Measurements from ENCODE around the gene TMC3.

TMC3 gene

GRCh38 chr15:81361891-81362290 is 12.1 kb downstream of the TMC3 start:
- H3K4me1 Mint-ChIP-seq: peaks cover 3% of the 10 kb centered on the region
- no peaks in the 10 kb centered on the region for H3K9me3 Mint-ChIP-seq
- no peak overlapping the region for H3K27ac Mint-ChIP-seq
- no peak for DNase-seq
- H3K27me3 Mint-ChIP-seq (ENCODE audit: low read depth, poor library complexity): peaks cover 5% of the 10 kb centered on the region
- H3K4me3 Mint-ChIP-seq: no peak overlapping the region
- H3K36me3 Mint-ChIP-seq (ENCODE audit: low read depth): no peaks in the 10 kb centered on the region
- TF ChIP-seq CTCF (IDR thresholded peaks at IDR 0.05): no peak

GRCh38 chr15:81360491-81360890 is 13.5 kb downstream of the TMC3 start:
- Mint-ChIP-seq H3K36me3 (ENCODE audit: low read depth) (no peaks in the 10 kb centered on the region), H3K4me3 (no peak overlapping the region), H3K27me3 (ENCODE audit: low read depth, poor library complexity) (peaks cover 5% of the 10 kb centered on the region), H3K9me3 (no peaks in the 10 kb centered on the region), H3K27ac (no peak overlapping the region), H3K4me1 (peaks cover 5% of the 10 kb centered on the region)
- DNase-seq: no peak
- no peak for TF ChIP-seq CTCF (IDR thresholded peaks at IDR 0.05)

- Mint-ChIP-seq H3K27ac (no peak overlapping the region), H3K4me1 (peaks cover 5% of the 10 kb centered on the region), H3K27me3 (ENCODE audit: low read depth, poor library complexity) (peaks cover 10% of the 10 kb centered on the region), H3K9me3 (no peaks in the 10 kb centered on the region), H3K36me3 (ENCODE audit: low read depth) (no peaks in the 10 kb centered on the region), H3K4me3 (no peak overlapping the region)
- no peak for TF ChIP-seq CTCF (IDR thresholded peaks at IDR 0.05)
- DNase-seq: no peak
These were observed 15.8 kb downstream of the TMC3 start for GRCh38 chr15:81358248-81358647.

- peaks cover 10% of the 10 kb centered on the region for H3K27me3 Mint-ChIP-seq (ENCODE audit: low read depth, poor library complexity)
- no peaks in the 10 kb centered on the region for H3K9me3 Mint-ChIP-seq
- no peaks in the 10 kb centered on the region for H3K36me3 Mint-ChIP-seq (ENCODE audit: low read depth)
- H3K4me1 Mint-ChIP-seq: peaks cover 5% of the 10 kb centered on the region
- no peak overlapping the region for H3K4me3 Mint-ChIP-seq
- no peak for DNase-seq
- TF ChIP-seq CTCF (IDR thresholded peaks at IDR 0.05): no peak
- no peak overlapping the region for H3K27ac Mint-ChIP-seq
These were observed 16.8 kb downstream of the TMC3 start for GRCh38 chr15:81357180-81357686.

GRCh38 chr15:81356252-81356651 is 17.8 kb downstream of the TMC3 start:
- Mint-ChIP-seq H3K27me3 (ENCODE audit: low read depth, poor library complexity) (peaks cover 10% of the 10 kb centered on the region), H3K4me3 (no peak overlapping the region), H3K9me3 (no peaks in the 10 kb centered on the region), H3K36me3 (ENCODE audit: low read depth) (no peaks in the 10 kb centered on the region), H3K4me1 (peaks cover 5% of the 10 kb centered on the region), H3K27ac (no peak overlapping the region)
- no peak for DNase-seq
- no peak for TF ChIP-seq CTCF (IDR thresholded peaks at IDR 0.05)

GRCh38 chr15:81351651-81352050 is 22.4 kb downstream of the TMC3 start:
- TF ChIP-seq CTCF (IDR thresholded peaks at IDR 0.05): no peak
- no peak for DNase-seq
- Mint-ChIP-seq H3K4me1 (no peaks in the 10 kb centered on the region), H3K36me3 (ENCODE audit: low read depth) (no peaks in the 10 kb centered on the region), H3K4me3 (no peak overlapping the region), H3K9me3 (no peaks in the 10 kb centered on the region), H3K27me3 (ENCODE audit: low read depth, poor library complexity) (peaks cover 13% of the 10 kb centered on the region), H3K27ac (no peak overlapping the region)
